Stimulated activated CD8-positive, alpha-beta memory T cell treated with anti-CD3 and anti-CD28 coated beads, Interleukin-4, amount 100 ng/mL, for 4 hours (primary cell): ENCODE data around the gene DPF3.

Experiments used
- DNase-seq, 2 donors: peaks; one replicate each; pipeline ENCODE4 v3.0.0-alpha.2; 2020; ENCODE audit warnings: low read depth in 2 of 2, low spot score in 1 of 2

DPF3 gene

GRCh38 chr14:72574715-72575114, 319.2 kb downstream of the DPF3 start:
- no peak for DNase-seq

- DNase-seq: no peak
Measured at GRCh38 chr14:72573725-72574417, 320.0 kb downstream of the DPF3 start.
